DOHH2 (cell line): ENCODE data around the gene CARMIL1.

ENCODE experiments used
- H3F3A ChIP-seq: fragments of 200-600 bp; sonication (generic), shearing (Covaris generic); 2 replicates; pipeline ENCODE4 v1.6.0; 2016; ENCODE audit warnings: antibody characterized with exemption, mild to moderate bottlenecking; ENCODE audit not compliant: control insufficient read depth, insufficient read depth
- H3K27ac ChIP-seq: fragments of 200-600 bp; sonication (generic); 2 replicates; pipeline ENCODE4 v1.5.1; 2014; ENCODE audit warnings: low read depth, mild to moderate bottlenecking, low read length, moderate library complexity
- H3K27me3 ChIP-seq: fragments of 200-600 bp; sonication (generic); 2 replicates; pipeline ENCODE4 v1.6.1; 2014; ENCODE audit warnings: mild to moderate bottlenecking, low read length, mixed read lengths; ENCODE audit not compliant: control insufficient read depth
- H3K36me3 ChIP-seq: fragments of 200-600 bp; sonication (generic); 2 replicates; pipeline ENCODE4 v1.6.1; 2014; ENCODE audit warnings: mild to moderate bottlenecking, low read length, moderate library complexity, mixed read lengths; ENCODE audit not compliant: control insufficient read depth
- H3K4me1 ChIP-seq: fragments of 200-600 bp; sonication (generic); 2 replicates; pipeline ENCODE4 v1.6.1; 2014; ENCODE audit warnings: mild to moderate bottlenecking, low read length, mixed read lengths; ENCODE audit not compliant: control insufficient read depth
- H3K4me2 ChIP-seq: fragments of 200-600 bp; sonication (generic); 2 replicates; pipeline ENCODE4 v1.6.0; 2014; ENCODE audit warnings: mild to moderate bottlenecking, low read length, moderate library complexity
- H3K4me3 ChIP-seq: fragments of 200-600 bp; sonication (generic); 2 replicates; pipeline ENCODE4 v1.5.1; 2014; ENCODE audit warnings: mild to moderate bottlenecking, low read length, mixed read lengths
- H3K79me2 ChIP-seq: fragments of 200-600 bp; sonication (generic); 2 replicates; pipeline ENCODE4 v1.6.1; 2014; ENCODE audit warnings: mild to moderate bottlenecking, low read length, mixed read lengths; ENCODE audit not compliant: control insufficient read depth
- H3K9me2 ChIP-seq: fragments of 200-600 bp; sonication (generic); replicated peaks from 2 replicates; pipeline ENCODE4 v1.6.1; 2014; ENCODE audit warnings: mild to moderate bottlenecking, low read length, mixed read lengths; ENCODE audit not compliant: control insufficient read depth
- H3K9me3 ChIP-seq: fragments of 200-600 bp; sonication (generic); 2 replicates; pipeline ENCODE4 v1.6.1; 2014; ENCODE audit warnings: antibody characterized with exemption, low read length, mixed read lengths; ENCODE audit not compliant: control insufficient read depth, insufficient read depth
- H4K20me1 ChIP-seq: fragments of 200-600 bp; sonication (generic); 2 replicates; pipeline ENCODE4 v1.6.0; 2014; ENCODE audit warnings: low read depth, mild to moderate bottlenecking, antibody characterized with exemption, low read length, moderate library complexity; ENCODE audit not compliant: control insufficient read depth, insufficient read depth
- CTCF ChIP-seq: fragments of 200-600 bp; sonication (generic); IDR thresholded peaks from one replicate; pipeline ENCODE4 v1.5.1; 2014; ENCODE audit warnings: antibody characterized with exemption, mild to moderate bottlenecking, low read depth, low read length; ENCODE audit not compliant: poor library complexity, severe bottlenecking
- EZH2phosphoT487 ChIP-seq: fragments of 200-600 bp; sonication (generic); IDR thresholded peaks from 2 replicates; pipeline ENCODE4 v1.6.1; 2017; ENCODE audit warnings: borderline replicate concordance, mild to moderate bottlenecking, antibody characterized with exemption, low read length, moderate library complexity, mixed read lengths

CARMIL1 gene

GRCh38 chr6:25330796-25331685 lies 51.9 kb downstream of the CARMIL1 start:
- Histone ChIP-seq H3K36me3 (no peaks in the 10 kb centered on the region), H4K20me1 (peaks cover 13% of the 10 kb centered on the region; the same call in 1 of the 2 replicates), H3K9me3 (no peaks in the 10 kb centered on the region), H3F3A (no peaks in the 10 kb centered on the region), H3K4me3 (no peak overlapping the region), H3K27me3 (no peaks in the 10 kb centered on the region), H3K4me2 (no peak overlapping the region), H3K9me2 (no peaks in the 10 kb centered on the region), H3K27ac (no peak overlapping the region), H3K4me1 (peaks cover 50% of the 10 kb centered on the region), H3K79me2 (peaks cover 48% of the 10 kb centered on the region)
- TF ChIP-seq EZH2phosphoT487 (no peak), CTCF (no peak)

GRCh38 chr6:25332165-25332564 lies 53.0 kb downstream of the CARMIL1 start:
- peaks cover 51% of the 10 kb centered on the region for H3K79me2 ChIP-seq
- TF ChIP-seq EZH2phosphoT487, result no peak
- TF ChIP-seq CTCF, result no peak
- no peaks in the 10 kb centered on the region for H3F3A ChIP-seq
- H4K20me1 ChIP-seq, result peaks cover 13% of the 10 kb centered on the region
- H3K27ac ChIP-seq, result no peak overlapping the region
- no peaks in the 10 kb centered on the region for H3K9me3 ChIP-seq
- H3K9me2 ChIP-seq, result no peaks in the 10 kb centered on the region
- no peak overlapping the region for H3K4me2 ChIP-seq
- no peaks in the 10 kb centered on the region for H3K36me3 ChIP-seq
- H3K4me1 ChIP-seq, result peaks cover 54% of the 10 kb centered on the region
- no peak overlapping the region for H3K4me3 ChIP-seq
- H3K27me3 ChIP-seq, result no peaks in the 10 kb centered on the region

- Histone ChIP-seq H3K9me3 (no peaks in the 10 kb centered on the region), H3K27me3 (no peaks in the 10 kb centered on the region), H3F3A (no peaks in the 10 kb centered on the region), H3K9me2 (no peaks in the 10 kb centered on the region), H3K4me1 (peaks cover 54% of the 10 kb centered on the region), H3K27ac (no peak overlapping the region), H3K36me3 (no peaks in the 10 kb centered on the region), H4K20me1 (peaks cover 13% of the 10 kb centered on the region), H3K4me3 (no peak overlapping the region), H3K79me2 (peaks cover 56% of the 10 kb centered on the region), H3K4me2 (no peak overlapping the region)
- TF ChIP-seq CTCF (no peak), EZH2phosphoT487 (no peak)
Observed at GRCh38 chr6:25332655-25333071, 53.5 kb downstream of the CARMIL1 start.
